Measurements from ENCODE around the gene SZT2. TPM values are rescaled to one million over a fixed set of nuclear protein-coding genes. Genes with fewer than 3 reads are reported as not detected.
"Not testable (repeated sequence)": the region's sequence is repeated elsewhere in the genome, so short reads cannot be mapped to it uniquely, and the experiment has no call there.

Gene SZT2
- total RNA-seq, 1 experiment from 2014 or later = 15.6 TPM

GRCh38 chr1:43463479-43463878 lies 73.8 kb downstream of the SZT2 start:
- H3K4me3 ChIP-seq = no peak overlapping the region
- no peaks in the 10 kb centered on the region for H3K9me3 ChIP-seq (replicated peaks)
- peak in 1 of 2 experiments; percentile 27 for DNase-seq (ENCODE audit: low read depth in 1 of 2, low spot score in 2 of 2)
- no peaks in the 10 kb centered on the region for H3K36me3 ChIP-seq
- H3K27me3 ChIP-seq (replicated peaks) = no peaks in the 10 kb centered on the region
- H3K4me1 ChIP-seq (replicated peaks) = peaks cover 27% of the 10 kb centered on the region
- no peak overlapping the region for H3K27ac ChIP-seq

GRCh38 chr1:43464681-43465504 lies 75.2 kb downstream of the SZT2 start:
- Histone ChIP-seq H3K27ac (no peak overlapping the region), H3K4me3 (no peak overlapping the region), H3K27me3 (replicated peaks) (no peaks in the 10 kb centered on the region), H3K36me3 (no peaks in the 10 kb centered on the region), H3K9me3 (replicated peaks) (no peaks in the 10 kb centered on the region), H3K4me1 (replicated peaks) (peaks cover 27% of the 10 kb centered on the region)
- no peak for DNase-seq (ENCODE audit: low read depth in 1 of 2, low spot score in 2 of 2)

- Histone ChIP-seq H3K36me3 (no peaks in the 10 kb centered on the region), H3K4me1 (replicated peaks) (peaks cover 27% of the 10 kb centered on the region), H3K27ac (peak overlapping the region; percentile 8; the same call in 1 of the 2 replicates), H3K27me3 (replicated peaks) (no peaks in the 10 kb centered on the region), H3K9me3 (replicated peaks) (no peaks in the 10 kb centered on the region), H3K4me3 (no peak overlapping the region)
- DNase-seq (ENCODE audit: low read depth in 1 of 2, low spot score in 2 of 2) = no peak
Observed at GRCh38 chr1:43465505-43466067, 75.9 kb downstream of the SZT2 start.

GRCh38 chr1:43466403-43466802 lies 76.7 kb downstream of the SZT2 start:
- DNase-seq (ENCODE audit: low read depth in 1 of 2, low spot score in 2 of 2) = peak in 1 of 2 experiments; percentile 36

GRCh38 chr1:43468414-43468813 lies 78.7 kb downstream of the SZT2 start:
- no peak for DNase-seq (ENCODE audit: low read depth in 1 of 2, low spot score in 2 of 2)
- Histone ChIP-seq H3K27ac (no peak overlapping the region), H3K36me3 (no peaks in the 10 kb centered on the region), H3K4me1 (replicated peaks) (peaks cover 47% of the 10 kb centered on the region), H3K27me3 (replicated peaks) (no peaks in the 10 kb centered on the region), H3K4me3 (no peak overlapping the region), H3K9me3 (replicated peaks) (no peaks in the 10 kb centered on the region)

More at GRCh38 chr1:43466403-43466802, 76.7 kb downstream of the SZT2 start:
- peaks cover 28% of the 10 kb centered on the region for H3K4me1 ChIP-seq (replicated peaks)
- peak overlapping the region; percentile 8 for H3K27ac ChIP-seq
- no peaks in the 10 kb centered on the region for H3K27me3 ChIP-seq (replicated peaks)
- H3K4me3 ChIP-seq = no peak overlapping the region
- H3K9me3 ChIP-seq (replicated peaks) = no peaks in the 10 kb centered on the region
- H3K36me3 ChIP-seq = no peaks in the 10 kb centered on the region

- H3K4me1 ChIP-seq (replicated peaks) = peaks cover 56% of the 10 kb centered on the region
- no peak overlapping the region for H3K27ac ChIP-seq
- no peaks in the 10 kb centered on the region for H3K9me3 ChIP-seq (replicated peaks)
- H3K36me3 ChIP-seq = no peaks in the 10 kb centered on the region
- no peak overlapping the region for H3K4me3 ChIP-seq
- DNase-seq (ENCODE audit: low read depth in 1 of 2, low spot score in 2 of 2) = no peak
- no peaks in the 10 kb centered on the region for H3K27me3 ChIP-seq (replicated peaks)
Observed at GRCh38 chr1:43469932-43470331, 80.2 kb downstream of the SZT2 start.

GRCh38 chr1:43472087-43472462 lies 82.4 kb downstream of the SZT2 start:
- Histone ChIP-seq H3K27ac (peak overlapping the region; percentile 100), H3K4me3 (no peak overlapping the region), H3K4me1 (replicated peaks) (peaks cover 53% of the 10 kb centered on the region), H3K27me3 (replicated peaks) (no peaks in the 10 kb centered on the region), H3K36me3 (no peaks in the 10 kb centered on the region), H3K9me3 (replicated peaks) (no peaks in the 10 kb centered on the region)
- no peak for DNase-seq (ENCODE audit: low read depth in 1 of 2, low spot score in 2 of 2)

GRCh38 chr1:43472463-43473151 lies 82.9 kb downstream of the SZT2 start:
- H3K4me3 ChIP-seq; H3K36me3 ChIP-seq; H3K27me3 ChIP-seq (replicated peaks); H3K9me3 ChIP-seq (replicated peaks): not testable (repeated sequence)
- DNase-seq (ENCODE audit: low read depth in 1 of 2, low spot score in 2 of 2) = peak; percentile 96 to 97
- peaks cover 53% of the 10 kb centered on the region for H3K4me1 ChIP-seq (replicated peaks)
- H3K27ac ChIP-seq = peak overlapping the region; percentile 100

- peak overlapping the region; percentile 100 for H3K27ac ChIP-seq
- no peaks in the 10 kb centered on the region for H3K27me3 ChIP-seq (replicated peaks)
- no peaks in the 10 kb centered on the region for H3K36me3 ChIP-seq
- DNase-seq (ENCODE audit: low read depth in 1 of 2, low spot score in 2 of 2) = peak in 1 of 2 experiments; percentile 41
- H3K4me3 ChIP-seq = no peak overlapping the region
- H3K4me1 ChIP-seq (replicated peaks) = peaks cover 53% of the 10 kb centered on the region
- no peaks in the 10 kb centered on the region for H3K9me3 ChIP-seq (replicated peaks)
Observed at GRCh38 chr1:43473463-43473862, 83.8 kb downstream of the SZT2 start.

GRCh38 chr1:43475611-43476401 lies 86.1 kb downstream of the SZT2 start:
- peaks cover 53% of the 10 kb centered on the region for H3K4me1 ChIP-seq (replicated peaks)
- H3K9me3 ChIP-seq (replicated peaks); H3K4me3 ChIP-seq; H3K27me3 ChIP-seq (replicated peaks); H3K36me3 ChIP-seq: not testable (repeated sequence)
- H3K27ac ChIP-seq = peak overlapping the region; percentile 100
- DNase-seq (ENCODE audit: low read depth in 1 of 2, low spot score in 2 of 2) = peak; percentile 68 to 79

- Histone ChIP-seq H3K27me3 (replicated peaks) (no peaks in the 10 kb centered on the region), H3K4me1 (replicated peaks) (peaks cover 39% of the 10 kb centered on the region), H3K4me3 (no peak overlapping the region), H3K9me3 (replicated peaks) (no peaks in the 10 kb centered on the region), H3K36me3 (no peaks in the 10 kb centered on the region), H3K27ac (no peak overlapping the region)
- DNase-seq (ENCODE audit: low read depth in 1 of 2, low spot score in 2 of 2) = no peak
Observed at GRCh38 chr1:43477716-43478115, 88.0 kb downstream of the SZT2 start.

GRCh38 chr1:43479414-43479813 lies 89.7 kb downstream of the SZT2 start:
- no peak overlapping the region for H3K4me3 ChIP-seq

GRCh38 chr1:43481491-43481890 lies 91.8 kb downstream of the SZT2 start:
- Histone ChIP-seq H3K4me1 (replicated peaks) (peaks cover 1% of the 10 kb centered on the region), H3K27ac (no peak overlapping the region), H3K36me3 (no peaks in the 10 kb centered on the region), H3K27me3 (replicated peaks) (no peaks in the 10 kb centered on the region), H3K9me3 (replicated peaks) (no peaks in the 10 kb centered on the region), H3K4me3 (no peak overlapping the region)
- no peak for DNase-seq (ENCODE audit: low read depth in 1 of 2, low spot score in 2 of 2)

More at GRCh38 chr1:43479414-43479813, 89.7 kb downstream of the SZT2 start:
- H3K4me1 ChIP-seq (replicated peaks) = peaks cover 22% of the 10 kb centered on the region
- DNase-seq (ENCODE audit: low read depth in 1 of 2, low spot score in 2 of 2) = no peak
- no peaks in the 10 kb centered on the region for H3K9me3 ChIP-seq (replicated peaks)
- H3K27ac ChIP-seq = no peak overlapping the region
- H3K36me3 ChIP-seq = no peaks in the 10 kb centered on the region
- no peaks in the 10 kb centered on the region for H3K27me3 ChIP-seq (replicated peaks)
